GM12892 (cell line): Measurements from ENCODE around the gene ASTN2.
"Not testable (repeated sequence)": the region's sequence is repeated elsewhere in the genome, so short reads cannot be mapped to it uniquely, and the experiment has no call there.

Source experiments
- DNase-seq: peaks from one replicate; pipeline ENCODE4 v3.0.0; 2011; ENCODE audit not compliant: insufficient read length
- FAIRE-seq: peaks from 2 replicates; lab custom pipeline; 2011; peaks lifted over from hg19 to GRCh38; lab: Jason Lieb, UNC
- POLR2A ChIP-seq: IDR thresholded peaks from 2 replicates; pipeline ENCODE4 v1.6.1; 2011; ENCODE audit warnings: low read depth, low read length, control low read depth
- POLR2AphosphoS5 ChIP-seq: IDR thresholded peaks from 2 replicates; pipeline ENCODE4 v1.6.1; 2011; ENCODE audit warnings: low read depth, low read length, control low read depth
- TAF1 ChIP-seq: IDR thresholded peaks from 2 replicates; pipeline ENCODE4 v1.6.1; 2011; ENCODE audit warnings: low read depth, mild to moderate bottlenecking, control low read depth, low read length, borderline replicate concordance

Gene ASTN2

GRCh38 chr9:116873491-116873890, 541.4 kb downstream of the ASTN2 start:
- FAIRE-seq = no peak
- no peak for TF ChIP-seq TAF1
- no peak for TF ChIP-seq POLR2A
- TF ChIP-seq POLR2AphosphoS5 = no peak
- no peak for DNase-seq

- FAIRE-seq (no peak), DNase-seq (no peak)
- no peak for TF ChIP-seq POLR2AphosphoS5
- no peak for TF ChIP-seq POLR2A
- TF ChIP-seq TAF1 = no peak
These were observed 544.3 kb downstream of the ASTN2 start for GRCh38 chr9:116870566-116870965.

- DNase-seq (no peak), FAIRE-seq (peak; percentile 75)
- TF ChIP-seq POLR2A = no peak
- TF ChIP-seq TAF1 = no peak
- no peak for TF ChIP-seq POLR2AphosphoS5
These were observed 546.7 kb downstream of the ASTN2 start for GRCh38 chr9:116868201-116868600.

- DNase-seq (no peak), FAIRE-seq (no peak)
- TF ChIP-seq TAF1 = no peak
These were observed 553.5 kb downstream of the ASTN2 start for GRCh38 chr9:116861321-116861720.

GRCh38 chr9:116860509-116861120, 554.2 kb downstream of the ASTN2 start:
- DNase-seq (peak; percentile 19), FAIRE-seq (peak; percentile 88)
- TF ChIP-seq TAF1 (no peak), POLR2AphosphoS5 (no peak), POLR2A (no peak)

- no peak for DNase-seq
- TF ChIP-seq POLR2AphosphoS5 (no peak), TAF1 (no peak), POLR2A (no peak)
- FAIRE-seq = no peak
These were observed 555.1 kb downstream of the ASTN2 start for GRCh38 chr9:116859763-116860162.

GRCh38 chr9:116857321-116857720, 557.5 kb downstream of the ASTN2 start:
- FAIRE-seq (no peak), DNase-seq (no peak)

GRCh38 chr9:116855881-116856662, 558.8 kb downstream of the ASTN2 start:
- DNase-seq = no peak
- no peak for FAIRE-seq

More at GRCh38 chr9:116857321-116857720, 557.5 kb downstream of the ASTN2 start:
- TF ChIP-seq POLR2A (no peak), TAF1 (no peak), POLR2AphosphoS5 (no peak)

GRCh38 chr9:116849721-116850120, 565.1 kb downstream of the ASTN2 start:
- DNase-seq = no peak
- no peak for TF ChIP-seq TAF1
- no peak for TF ChIP-seq POLR2A
- TF ChIP-seq POLR2AphosphoS5 = no peak
- no peak for FAIRE-seq

More at GRCh38 chr9:116855881-116856662, 558.8 kb downstream of the ASTN2 start:
- TF ChIP-seq TAF1 = no peak
- TF ChIP-seq POLR2A = no peak
- TF ChIP-seq POLR2AphosphoS5 = no peak

GRCh38 chr9:116844621-116845020, 570.2 kb downstream of the ASTN2 start:
- FAIRE-seq (no peak), DNase-seq (no peak)
- TF ChIP-seq POLR2AphosphoS5 (no peak), POLR2A (no peak), TAF1 (no peak)

GRCh38 chr9:116843863-116844620, 570.8 kb downstream of the ASTN2 start:
- no peak for FAIRE-seq
- DNase-seq = no peak
- no peak for TF ChIP-seq POLR2A
- no peak for TF ChIP-seq POLR2AphosphoS5
- no peak for TF ChIP-seq TAF1

- FAIRE-seq (no peak), DNase-seq (no peak)
- TF ChIP-seq POLR2A (no peak), POLR2AphosphoS5 (no peak), TAF1 (no peak)
These were observed 572.2 kb downstream of the ASTN2 start for GRCh38 chr9:116842658-116843057.

- DNase-seq, FAIRE-seq: not testable (repeated sequence)
These were observed 576.4 kb downstream of the ASTN2 start for GRCh38 chr9:116838468-116838867.
